ENCODE measurements around the gene CHMP2A. TPM values are rescaled to one million over a fixed set of nuclear protein-coding genes. Genes with fewer than 3 reads are reported as not detected.

CHMP2A gene
- total RNA-seq, 2 experiments from 2014 or later, result 72.7 to 101 TPM

DNA sequence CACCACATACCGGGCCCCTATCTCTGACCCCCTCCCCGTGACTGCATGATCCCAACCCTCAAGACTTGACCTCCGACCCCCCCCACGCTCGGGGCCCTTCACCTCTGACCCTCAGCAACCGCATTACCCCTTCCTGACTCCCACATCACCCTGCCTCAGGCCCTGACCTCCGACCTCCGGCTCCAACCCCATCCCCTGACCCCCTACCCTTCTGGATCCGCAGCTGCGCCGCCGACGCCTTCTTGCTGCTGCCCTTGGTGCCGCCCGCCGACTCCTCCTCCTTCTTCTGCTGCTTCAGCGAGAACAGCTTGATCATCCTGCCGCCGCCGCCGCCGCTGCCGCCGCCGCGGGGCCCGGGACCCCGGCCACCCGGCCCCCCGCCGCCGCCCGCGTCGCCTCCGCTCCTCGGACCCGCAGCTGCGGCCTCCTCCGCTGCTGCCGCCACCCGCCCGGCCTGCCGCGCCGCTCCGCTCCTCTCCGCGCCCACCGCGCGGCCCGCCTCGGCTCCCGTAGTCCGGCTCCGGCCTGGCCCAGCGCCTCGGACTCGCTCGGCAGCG lies 3.2 kb upstream of the CHMP2A start, which contains the start of gene UBE2M:
TSS of gene UBE2M (minus strand) at position 546 of the 557 bp plus-strand sequence. CDS start at position 316, 230 bp downstream.
- Histone ChIP-seq H2AFZ (ENCODE audit: low read length) (no peak within 1 kb of the TSS), H3K9me2 (ENCODE audit: insufficient read depth, low read length) (no peaks in the 10 kb centered on the region), H4K20me1 (ENCODE audit: insufficient read depth, low read length) (no peaks in the 10 kb centered on the region), H3K9me3 (ENCODE audit: low read length) (no peaks in the 10 kb centered on the region), H3K79me2 (ENCODE audit: insufficient read depth, low read depth, low read length) (peaks cover 26% of the 10 kb centered on the region), H3K36me3 (ENCODE audit: insufficient read depth, low read length) (peaks cover 45% of the 10 kb centered on the region), H3K4me1 (ENCODE audit: insufficient read depth, low read length, poor library complexity, severe bottlenecking) (peaks cover 47% of the 10 kb centered on the region), H3K4me3 (ENCODE audit: low read depth, low read length, poor library complexity, severe bottlenecking) (peak within 1 kb of the TSS; percentile 88), H3K27ac (ENCODE audit: low read depth, low read length, poor library complexity, severe bottlenecking) (peak within 1 kb of the TSS; percentile 89), H3K4me2 (ENCODE audit: low read length) (peak within 1 kb of the TSS; percentile 83)
- ChIA-PET CTCF (ENCODE audit: unreplicated experiment) (no interaction called here), POLR2A (no interaction called here)
- intact Hi-C loops (cut with micrococcal nuclease; ENCODE audit: unreplicated experiment), result no loop called here
- TF ChIP-seq, protein P1, sequence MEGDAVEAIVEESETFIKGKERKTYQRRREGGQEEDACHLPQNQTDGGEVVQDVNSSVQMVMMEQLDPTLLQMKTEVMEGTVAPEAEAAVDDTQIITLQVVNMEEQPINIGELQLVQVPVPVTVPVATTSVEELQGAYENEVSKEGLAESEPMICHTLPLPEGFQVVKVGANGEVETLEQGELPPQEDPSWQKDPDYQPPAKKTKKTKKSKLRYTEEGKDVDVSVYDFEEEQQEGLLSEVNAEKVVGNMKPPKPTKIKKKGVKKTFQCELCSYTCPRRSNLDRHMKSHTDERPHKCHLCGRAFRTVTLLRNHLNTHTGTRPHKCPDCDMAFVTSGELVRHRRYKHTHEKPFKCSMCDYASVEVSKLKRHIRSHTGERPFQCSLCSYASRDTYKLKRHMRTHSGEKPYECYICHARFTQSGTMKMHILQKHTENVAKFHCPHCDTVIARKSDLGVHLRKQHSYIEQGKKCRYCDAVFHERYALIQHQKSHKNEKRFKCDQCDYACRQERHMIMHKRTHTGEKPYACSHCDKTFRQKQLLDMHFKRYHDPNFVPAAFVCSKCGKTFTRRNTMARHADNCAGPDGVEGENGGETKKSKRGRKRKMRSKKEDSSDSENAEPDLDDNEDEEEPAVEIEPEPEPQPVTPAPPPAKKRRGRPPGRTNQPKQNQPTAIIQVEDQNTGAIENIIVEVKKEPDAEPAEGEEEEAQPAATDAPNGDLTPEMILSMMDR (conservative IDR thresholded peaks at IDR 0.05; ENCODE audit: low read length), result no peak
- TF ChIP-seq EZH2phosphoT487 (IDR thresholded peaks at IDR 0.05; ENCODE audit: borderline replicate concordance, low read depth, low read length), result no peak
- peak; percentile 57 for DNase-seq (ENCODE audit: low spot score)
- no TSS peak for BruUV-seq (replicated peaks)

DNA sequence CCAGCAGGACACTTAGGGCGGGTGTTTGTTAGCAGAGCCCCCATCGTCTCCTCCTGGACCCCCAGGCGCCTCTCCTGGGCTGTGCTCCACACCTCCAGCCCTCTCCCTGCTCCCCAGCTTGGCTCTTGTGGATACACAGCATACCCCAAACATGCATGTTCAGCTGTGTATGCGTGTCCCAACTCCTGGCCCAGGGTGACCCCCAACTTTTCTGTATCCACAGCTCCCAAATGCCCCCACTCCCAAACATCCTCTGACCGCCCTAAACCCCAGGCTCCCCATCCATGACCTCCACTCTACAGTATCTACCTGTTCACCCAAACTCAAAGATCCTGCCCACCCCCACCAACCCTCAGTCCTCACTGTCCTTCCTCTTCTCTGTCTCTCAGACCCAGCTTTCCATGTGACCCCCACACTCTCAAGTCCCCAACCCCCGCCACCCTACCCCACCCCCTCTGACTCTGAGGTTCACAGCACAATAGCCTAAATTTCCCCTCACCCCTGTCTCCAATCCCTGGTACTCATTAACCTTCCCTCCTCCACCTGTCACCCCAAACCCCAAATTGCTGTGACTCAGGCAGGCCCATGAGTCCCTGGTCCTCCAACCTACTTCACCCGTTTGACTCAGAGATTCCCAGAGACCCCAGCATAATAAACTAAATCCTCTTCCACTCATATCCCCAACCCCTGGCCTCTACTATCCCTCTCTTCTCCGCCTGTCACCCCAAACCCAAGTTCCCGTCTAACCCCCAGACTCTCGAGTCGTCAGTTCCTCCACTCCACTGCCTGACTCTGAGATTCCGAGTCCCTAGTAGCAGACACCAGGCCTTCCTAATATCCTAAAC lies 2.5 kb upstream of the CHMP2A start:
- H3K36me3 ChIP-seq (ENCODE audit: insufficient read depth, low read length), result peaks cover 51% of the 10 kb centered on the region
- H3K4me1 ChIP-seq (ENCODE audit: insufficient read depth, low read length, poor library complexity, severe bottlenecking), result peaks cover 41% of the 10 kb centered on the region
- 0 out of 2 replicates have a peak, but pooled peaks cover 4% of the 10 kb centered on the region for H4K20me1 ChIP-seq (ENCODE audit: insufficient read depth, low read length)
- peak overlapping the region; percentile 89 for H3K27ac ChIP-seq (ENCODE audit: low read depth, low read length, poor library complexity, severe bottlenecking)
- intact Hi-C loops (cut with micrococcal nuclease; ENCODE audit: unreplicated experiment), result no loop called here
- peak overlapping the region; percentile 83 for H3K4me2 ChIP-seq (ENCODE audit: low read length)
- DNase-seq (ENCODE audit: low spot score), result no peak
- ChIA-PET POLR2A (no interaction called here), CTCF (ENCODE audit: unreplicated experiment) (interaction anchor here (0.8 kb wide), 1 partner anchor 37 kb away, joined by 3 read pairs; no protein-coding TSS in a partner anchor)
- peak overlapping the region; percentile 88 for H3K4me3 ChIP-seq (ENCODE audit: low read depth, low read length, poor library complexity, severe bottlenecking)
- no peak for TF ChIP-seq EZH2phosphoT487 (IDR thresholded peaks at IDR 0.05; ENCODE audit: borderline replicate concordance, low read depth, low read length)
- TF ChIP-seq, protein P1 (conservative IDR thresholded peaks at IDR 0.05; ENCODE audit: low read length), result no peak
- H2AFZ ChIP-seq (ENCODE audit: low read length), result no peak overlapping the region
- H3K9me3 ChIP-seq (ENCODE audit: low read length), result no peaks in the 10 kb centered on the region
- BruUV-seq (replicated peaks), result no TSS peak
- peaks cover 26% of the 10 kb centered on the region for H3K79me2 ChIP-seq (ENCODE audit: insufficient read depth, low read depth, low read length)
- no peaks in the 10 kb centered on the region for H3K9me2 ChIP-seq (ENCODE audit: insufficient read depth, low read length)

All from OCI-LY7 (cell line).